Adrenal gland (tissue), 12 donors: Measurements from ENCODE around the gene WDR86. TPM values are rescaled to one million over a fixed set of nuclear protein-coding genes. Genes with fewer than 3 reads are reported as not detected.
A peak's percentile ranks its signal among the peaks of the same experiment; 100 is the strongest.

ENCODE experiments used
- DNase-seq, 7 donors: peaks; one replicate each; pipeline ENCODE4 v3.0.0-alpha.2; 2019 to 2020
- H3K27ac ChIP-seq, 5 donors: fragments of 200-600 bp; sonication (generic) in 4 of 5; 1 replicate in 3 of 5; 2 replicates in 2 of 5; pipeline versions ENCODE4 v1.5.1 to v1.8.0; 2016 to 2020; ENCODE audit warnings: mild to moderate bottlenecking in 1 of 5
- H3K27me3 ChIP-seq: fragments of 200-600 bp; 2 replicates; pipeline ENCODE4 v1.8.0; 2021
- H3K36me3 ChIP-seq, 2 donors: fragments of 200-600 bp; replicated peaks in 1 of 2; 1 replicate in 1 of 2; 2 replicates in 1 of 2; pipeline versions ENCODE4 v1.5.1 to v1.8.0; 2018 to 2022
- H3K4me1 ChIP-seq, 2 donors: fragments of 200-600 bp; replicated peaks in 1 of 2; 1 replicate in 1 of 2; 2 replicates in 1 of 2; pipeline versions ENCODE4 v1.5.1 to v1.8.0; 2018 to 2021
- H3K4me3 ChIP-seq, 4 donors: fragments of 200-600 bp; sonication (generic) in 3 of 4; one replicate each; pipeline ENCODE4 v1.5.1; 2016 to 2018
- H3K9me3 ChIP-seq, 3 donors: fragments of 200-600 bp; sonication (generic) in 1 of 3; replicated peaks in 1 of 3; 1 replicate in 2 of 3; 2 replicates in 1 of 3; pipeline versions ENCODE4 v1.5.1 to v1.8.0; 2016 to 2021
- CTCF ChIP-seq, 6 experiments: fragments of 450-650 bp in 4 of 6; fragments of 200-600 bp in 2 of 6; sonication (generic) in 1 of 6; IDR thresholded peaks; 1 replicate in 5 of 6; 2 replicates in 1 of 6; pipeline versions ENCODE4 v1.5.1 to v1.8.0; 2016 to 2021; ENCODE audit warnings: antibody characterized with exemption in 6 of 6, mild to moderate bottlenecking in 2 of 6, moderate library complexity in 1 of 6
- POLR2A ChIP-seq, 2 donors: fragments of 450-650 bp; IDR thresholded peaks; one replicate each; pipeline ENCODE4 v1.6.1; 2017; ENCODE audit warnings: antibody characterized with exemption in 2 of 2, mild to moderate bottlenecking in 2 of 2, moderate library complexity in 1 of 2
- WGBS, 4 donors: extraction: QIAGEN DNeasy Blood & Tissue Kit in 2 of 4; methylation state at CpG; one replicate each; pipeline versions ENCODE4 v1.1.5 to v1.1.7; 2013 to 2017; 5-methylcytosine and 5-hydroxymethylcytosine counted together
- intact Hi-C, 2 donors: fragments of 100-400 bp; cut with DNase I; formaldehyde crosslinking; loops; one replicate each; pipeline versions ENCODE4 v1.14.1 to v1.15.0; 2022 to 2023
- polyA plus RNA-seq, 3 donors: library from polyadenylated mRNA; stranded (reverse); fragments of 200-250 nt in 2 of 3; fragments of 350-450 nt in 1 of 3; fragmentation: Illumina TruSeq in 1 of 3; extraction: RNeasy Lipid Tissue Mini Kit (QIAGEN cat#74804) in 1 of 3; gene quantifications; one replicate each; pipeline ENCODE4 v1.2.3, GENCODE V29; 2013 to 2014
- total RNA-seq, 9 donors: library from RNA; depleted of rRNA in 4 of 9; stranded (reverse); fragments of >200 nt in 4 of 9; fragments of 120-200 nt in 1 of 9; fragmentation: NEBNext Ultra II Directional in 1 of 9; extraction: Animal tissue kit (Norgen Biotek cat#: 25700) in 1 of 9; gene quantifications; one replicate each; pipeline versions ENCODE4 v1.1.0 to v1.2.4, GENCODE V29; 2013 to 2023
- donor health status: healthy with polysubstance abuse.
- donor health status: Bipolar disorder and iron deficiency.
- donor health status: DM: yes; HTN: yes; CAD: no.
- donor health status: DM: no; HTN: no; CAD: no.
- donor health status: DM: no; HTN: no; CAD: no.
- donor health status: DM: yes; HTN: yes; CAD: no.

Gene WDR86
- total and polyA plus RNA-seq, 12 donors, result 1.4 to 16.7 (median 5.5) TPM; not detected in 1

GRCh38 chr7:151404216-151405011 lies 5.4 kb downstream of the WDR86 start:
- TF ChIP-seq CTCF (IDR thresholded peaks at IDR 0.05) (no peak), POLR2A (IDR thresholded peaks at IDR 0.05) (no peak)
- intact Hi-C loops, result no loop called here
- peaks cover 12% of the 10 kb centered on the region for H3K27me3 ChIP-seq
- WGBS, 4 donors, result 60 to 71% (median 65%) methylated on average over 17 to 18 of the region's 18 CpGs
- peaks cover 2 to 4% of the 10 kb centered on the region in 2 donors for H3K4me1 ChIP-seq
- no peak overlapping the region for H3K4me3 ChIP-seq
- peak in 5 of 7 donors; percentile 37 to 65 (median 49) for DNase-seq
- no peaks in the 10 kb centered on the region for H3K36me3 ChIP-seq
- peak overlapping the region in 2 of 5 donors; percentile 2 to 85 for H3K27ac ChIP-seq
- H3K9me3 ChIP-seq, result no peaks in the 10 kb centered on the region

GRCh38 chr7:151403764-151404163 lies 6.1 kb downstream of the WDR86 start:
- no peaks in the 10 kb centered on the region for H3K4me1 ChIP-seq
- DNase-seq, result no peak
- WGBS, 4 donors, result 83 to 89% (median 85%) methylated on average over 9 of the region's 9 CpGs
- no peaks in the 10 kb centered on the region for H3K9me3 ChIP-seq
- peaks cover 5% of the 10 kb centered on the region for H3K27me3 ChIP-seq
- intact Hi-C loops, result no loop called here
- H3K27ac ChIP-seq, result peak overlapping the region in 2 of 5 donors; percentile 2 to 85
- H3K36me3 ChIP-seq, result no peaks in the 10 kb centered on the region
- no peak for TF ChIP-seq POLR2A (IDR thresholded peaks at IDR 0.05)
- TF ChIP-seq CTCF (IDR thresholded peaks at IDR 0.05), result no peak
- no peak overlapping the region for H3K4me3 ChIP-seq

GRCh38 chr7:151402029-151402835 lies 7.6 kb downstream of the WDR86 start:
- no peak for TF ChIP-seq CTCF (IDR thresholded peaks at IDR 0.05)
- no peak for TF ChIP-seq POLR2A (IDR thresholded peaks at IDR 0.05)
- WGBS, 4 donors, result 89 to 94% (median 93%) methylated on average over 15 to 16 of the region's 16 CpGs

GRCh38 chr7:151400626-151401315 lies 9.1 kb downstream of the WDR86 start:
- TF ChIP-seq CTCF (IDR thresholded peaks at IDR 0.05), result no peak
- no peak for TF ChIP-seq POLR2A (IDR thresholded peaks at IDR 0.05)
- no peak overlapping the region for H3K27ac ChIP-seq
- WGBS, 4 donors, result 68 to 78% (median 74%) methylated on average over 12 to 14 of the region's 14 CpGs
- no peaks in the 10 kb centered on the region for H3K9me3 ChIP-seq
- H3K4me3 ChIP-seq, result no peak overlapping the region
- intact Hi-C loops, result no loop called here
- no peaks in the 10 kb centered on the region for H3K27me3 ChIP-seq
- no peak for DNase-seq
- no peaks in the 10 kb centered on the region for H3K36me3 ChIP-seq
- no peaks in the 10 kb centered on the region for H3K4me1 ChIP-seq

More at GRCh38 chr7:151402029-151402835, 7.6 kb downstream of the WDR86 start:
- Histone ChIP-seq H3K27ac (no peak overlapping the region), H3K9me3 (no peaks in the 10 kb centered on the region), H3K27me3 (no peaks in the 10 kb centered on the region), H3K4me3 (no peak overlapping the region), H3K36me3 (no peaks in the 10 kb centered on the region), H3K4me1 (no peaks in the 10 kb centered on the region)
- DNase-seq, result no peak
- intact Hi-C loops, result no loop called here
